GM23248 (cell line): Measurements from ENCODE around the gene TSPAN9. TPM values are rescaled to one million over a fixed set of nuclear protein-coding genes. Genes with fewer than 3 reads are reported as not detected.
A peak's percentile ranks its signal among the peaks of the same experiment; 100 is the strongest.

ENCODE experiments used
- DNase-seq: peaks from one replicate; pipeline ENCODE4 v3.0.0-alpha.2; 2015
- H2AFZ ChIP-seq: fragments of 200-600 bp; sonication (generic); 2 replicates; pipeline ENCODE4 v1.6.1; 2016; ENCODE audit warnings: antibody characterized with exemption
- H3F3A ChIP-seq: fragments of 200-600 bp; sonication (generic); 2 replicates; pipeline ENCODE4 v1.6.1; 2016; ENCODE audit warnings: mild to moderate bottlenecking, antibody characterized with exemption, mixed run types; ENCODE audit not compliant: insufficient read depth
- H3K27ac ChIP-seq: fragments of 200-600 bp; sonication (generic); 2 replicates; pipeline ENCODE4 v1.5.1; 2016; ENCODE audit warnings: mild to moderate bottlenecking
- H3K27me3 ChIP-seq: fragments of 200-600 bp; sonication (generic); replicated peaks from 2 replicates; pipeline ENCODE4 v1.6.1; 2016; ENCODE audit warnings: mild to moderate bottlenecking; ENCODE audit not compliant: insufficient read depth
- H3K36me3 ChIP-seq: fragments of 200-600 bp; sonication (generic); 2 replicates; pipeline ENCODE4 v1.6.1; 2016; ENCODE audit warnings: low read depth, mild to moderate bottlenecking
- H3K4me1 ChIP-seq: fragments of 200-600 bp; sonication (generic); 2 replicates; pipeline ENCODE4 v1.6.1; 2016; ENCODE audit warnings: mild to moderate bottlenecking; ENCODE audit not compliant: insufficient read depth
- H3K4me2 ChIP-seq: fragments of 200-600 bp; sonication (generic); one replicate; pipeline ENCODE4 v1.6.1; 2016; ENCODE audit warnings: mild to moderate bottlenecking; ENCODE audit not compliant: unreplicated experiment
- H3K4me3 ChIP-seq: fragments of 200-600 bp; sonication (generic); 2 replicates; pipeline ENCODE4 v1.5.1; 2016; ENCODE audit warnings: mild to moderate bottlenecking
- H3K79me2 ChIP-seq: fragments of 200-600 bp; sonication (generic); 2 replicates; pipeline ENCODE4 v1.6.1; 2016; ENCODE audit warnings: mild to moderate bottlenecking; ENCODE audit not compliant: insufficient read depth
- H3K9ac ChIP-seq: fragments of 200-600 bp; sonication (generic); 2 replicates; pipeline ENCODE4 v1.6.1; 2016; ENCODE audit warnings: mild to moderate bottlenecking
- H3K9me2 ChIP-seq: fragments of 200-600 bp; sonication (generic); 2 replicates; pipeline ENCODE4 v1.6.1; 2016; ENCODE audit warnings: mixed run types, mild to moderate bottlenecking, moderate library complexity; ENCODE audit not compliant: insufficient read depth
- H3K9me3 ChIP-seq: fragments of 200-600 bp; sonication (generic); one replicate; pipeline ENCODE4 v1.6.1; 2017; ENCODE audit warnings: low read depth
- H4K20me1 ChIP-seq: fragments of 200-600 bp; sonication (generic); 2 replicates; pipeline ENCODE4 v1.6.0; 2016; ENCODE audit not compliant: insufficient read depth
- EZH2 ChIP-seq: fragments of 200-600 bp; sonication (generic); IDR thresholded peaks from 2 replicates; pipeline ENCODE4 v1.6.1; 2018; ENCODE audit warnings: antibody characterized with exemption, mild to moderate bottlenecking; ENCODE audit not compliant: insufficient read depth, poor library complexity, severe bottlenecking
- EZH2phosphoT487 ChIP-seq: fragments of 200-600 bp; sonication (generic); IDR thresholded peaks from 2 replicates; pipeline ENCODE4 v1.6.1; 2018; ENCODE audit warnings: antibody characterized with exemption, moderate library complexity, mild to moderate bottlenecking, low read depth; ENCODE audit not compliant: insufficient read depth
- WGBS, 2 experiments: methylation state at CpG; one replicate each; pipeline ENCODE4 v1.1.6; 2015 to 2017; ENCODE audit warnings: low lambda C conversion rate in 2 of 2, low coverage in 1 of 2; ENCODE audit errors: missing lambda C conversion rate in 2 of 2; 5-methylcytosine and 5-hydroxymethylcytosine counted together
- in situ Hi-C: fragments of 300-500 bp; cut with MboI; formaldehyde crosslinking; loops from 2 replicates; pipeline ENCODE4 v1.15.0; 2020
- polyA plus RNA-seq: library from polyadenylated mRNA; unstranded; fragments of >200 nt; fragmentation: Nextera tagmentation; extraction: Ambion mirVana; gene quantifications from 2 replicates; pipeline ENCODE4 v1.2.1, GENCODE V29; 2016
- total RNA-seq: library from RNA; depleted of rRNA; stranded (reverse); fragments of >200 nt; shearing (Covaris generic); gene quantifications from 2 replicates; pipeline ENCODE4 v1.2.3, GENCODE V29; 2014

Gene TSPAN9
- total and polyA plus RNA-seq, 2 experiments from 2014 or later, result 9.5 to 14.4 TPM

DNA sequence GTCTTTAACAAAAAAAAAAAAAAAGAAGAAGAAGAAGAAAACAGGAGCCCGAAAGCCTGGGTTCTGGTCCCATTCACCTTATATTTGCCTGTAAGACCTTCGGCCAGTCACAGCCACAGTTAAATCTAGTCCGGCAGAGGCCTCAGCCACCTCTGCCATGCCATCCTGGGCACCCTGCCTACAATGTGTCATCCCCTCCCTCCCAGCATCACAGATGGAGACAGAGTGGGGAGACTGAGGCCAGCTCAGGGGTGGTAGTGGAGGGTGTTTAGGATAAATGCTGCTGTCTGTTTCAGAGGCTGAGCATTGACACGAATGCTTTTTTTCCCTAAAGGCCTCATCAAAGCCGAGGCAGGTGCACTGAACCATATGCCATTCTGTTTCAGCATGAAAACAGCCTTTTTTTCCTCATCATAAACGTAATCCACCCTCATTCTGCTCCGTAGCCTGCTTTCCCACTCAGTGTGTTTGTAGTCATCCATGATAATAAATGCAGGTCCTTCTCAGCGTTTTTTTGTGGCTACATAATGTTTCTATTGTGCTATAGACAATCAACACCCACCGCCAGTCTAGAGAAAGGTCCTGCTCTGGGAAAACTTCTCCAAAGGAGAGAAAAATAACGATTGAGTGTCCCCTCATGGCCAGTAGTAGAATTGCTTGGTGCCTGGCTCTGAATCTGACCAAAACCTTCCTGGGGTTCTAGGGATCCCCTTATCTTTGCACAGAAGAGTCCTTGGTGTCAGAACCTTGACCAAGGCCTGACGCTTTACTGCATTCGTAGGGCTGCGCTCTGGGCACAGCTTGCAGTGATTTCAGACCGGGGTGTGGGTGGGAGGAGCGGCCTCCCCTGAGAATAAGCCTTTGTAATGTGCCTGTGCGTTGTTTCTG is 41.1 kb upstream of the TSPAN9 start:
- Histone ChIP-seq H3K9me3 (no peaks in the 10 kb centered on the region), H4K20me1 (no peaks in the 10 kb centered on the region), H3K27me3 (no peaks in the 10 kb centered on the region), H3K36me3 (no peaks in the 10 kb centered on the region), H3K4me3 (no peak overlapping the region), H3K9ac (no peak overlapping the region), H3K79me2 (no peaks in the 10 kb centered on the region), H3K4me1 (no peaks in the 10 kb centered on the region), H3K9me2 (no peaks in the 10 kb centered on the region), H3K27ac (no peak overlapping the region), H3F3A (no peaks in the 10 kb centered on the region), H2AFZ (no peak overlapping the region), H3K4me2 (no peak overlapping the region)
- WGBS, 2 experiments, result 73% methylated on average over 16 of the region's 16 CpGs
- peak; percentile 45 for DNase-seq
- TF ChIP-seq EZH2, result no peak
- TF ChIP-seq EZH2phosphoT487, result no peak
- in situ Hi-C loops, result loop anchor here (10.0 kb wide), 1 partner anchor 151 kb away; no protein-coding TSS in a partner anchor

DNA sequence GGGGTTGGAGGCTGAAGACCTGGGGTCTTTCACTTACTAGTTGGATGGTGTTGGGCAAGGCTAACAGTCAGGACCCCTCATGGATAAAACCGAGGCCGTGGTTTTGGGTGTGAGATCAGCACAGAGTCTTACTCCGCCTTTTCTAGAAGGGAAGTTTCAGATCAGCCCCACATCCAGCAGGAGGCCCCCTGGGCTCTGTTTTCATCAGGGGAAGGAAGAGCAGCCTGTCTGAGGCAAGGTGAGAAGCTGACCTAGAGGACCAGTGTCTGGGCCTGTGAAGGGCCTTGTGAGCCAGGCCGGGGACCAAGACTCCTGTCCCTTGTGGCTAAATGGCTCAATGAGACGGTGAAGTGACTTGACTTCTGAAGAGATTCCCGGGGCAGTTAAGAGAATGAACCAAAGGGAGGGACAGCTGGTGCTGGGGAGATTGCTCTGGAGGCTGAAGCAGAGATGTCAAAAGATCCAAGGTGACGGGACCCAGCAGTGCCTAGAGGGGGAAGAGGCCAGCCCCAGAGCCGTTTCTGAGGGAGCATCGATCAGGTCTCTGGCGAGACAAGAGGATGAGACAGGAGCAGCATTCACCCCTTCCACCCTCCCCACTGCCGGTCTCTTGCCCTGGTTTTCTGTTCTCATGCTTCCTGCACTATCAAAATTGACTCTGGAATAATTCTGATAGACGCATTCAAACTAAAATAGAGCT is 40.1 kb upstream of the TSPAN9 start:
- H3K27me3 ChIP-seq, result no peaks in the 10 kb centered on the region
- no peak for DNase-seq
- H2AFZ ChIP-seq, result no peak overlapping the region
- no peaks in the 10 kb centered on the region for H3K79me2 ChIP-seq
- WGBS, 2 experiments, result 85 to 86% methylated on average over 12 of the region's 12 CpGs
- in situ Hi-C loops, result loop anchor here (10.0 kb wide), 1 partner anchor 152 kb away; no protein-coding TSS in a partner anchor
- TF ChIP-seq EZH2 (no peak), EZH2phosphoT487 (no peak)
- no peak overlapping the region for H3K9ac ChIP-seq
- H3K4me2 ChIP-seq, result no peak overlapping the region
- no peak overlapping the region for H3K27ac ChIP-seq
- no peaks in the 10 kb centered on the region for H3K4me1 ChIP-seq
- no peaks in the 10 kb centered on the region for H3F3A ChIP-seq
- H4K20me1 ChIP-seq, result no peaks in the 10 kb centered on the region
- no peak overlapping the region for H3K4me3 ChIP-seq
- no peaks in the 10 kb centered on the region for H3K9me2 ChIP-seq
- H3K9me3 ChIP-seq, result no peaks in the 10 kb centered on the region
- no peaks in the 10 kb centered on the region for H3K36me3 ChIP-seq

DNA sequence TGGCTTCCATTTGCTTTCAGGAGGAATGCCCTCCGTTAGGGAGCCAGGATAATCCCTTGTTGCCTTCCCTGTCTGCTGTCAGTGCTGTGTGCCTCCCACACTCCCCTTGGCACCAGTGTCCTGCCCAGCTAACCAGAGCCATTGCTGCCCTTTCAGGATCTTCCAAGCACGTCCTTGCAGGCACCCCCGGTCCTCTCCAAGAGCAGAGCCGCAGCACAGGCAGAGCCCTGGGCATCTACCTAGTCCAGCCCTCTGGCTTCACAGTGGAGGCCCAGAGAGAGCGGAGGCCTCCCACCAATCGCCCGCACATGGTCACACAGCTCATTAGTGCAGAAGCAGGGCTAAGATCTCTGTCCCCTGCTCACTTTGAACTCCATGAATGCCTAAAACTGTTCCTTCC is 39.0 kb upstream of the TSPAN9 start:
- in situ Hi-C loops, result loop anchor here (10.0 kb wide), 1 partner anchor 153 kb away; no protein-coding TSS in a partner anchor
- H3K9ac ChIP-seq, result no peak overlapping the region
- no peaks in the 10 kb centered on the region for H3K27me3 ChIP-seq
- H2AFZ ChIP-seq, result no peak overlapping the region
- H3K4me3 ChIP-seq, result no peak overlapping the region
- no peak overlapping the region for H3K4me2 ChIP-seq
- H4K20me1 ChIP-seq, result no peaks in the 10 kb centered on the region
- no peaks in the 10 kb centered on the region for H3K4me1 ChIP-seq
- H3K36me3 ChIP-seq, result no peaks in the 10 kb centered on the region
- H3K9me2 ChIP-seq, result no peaks in the 10 kb centered on the region
- WGBS, 2 experiments, result 83 to 88% methylated on average over 7 of the region's 7 CpGs
- no peaks in the 10 kb centered on the region for H3K79me2 ChIP-seq
- no peak for DNase-seq
- H3K9me3 ChIP-seq, result no peaks in the 10 kb centered on the region
- no peak for TF ChIP-seq EZH2
- no peak for TF ChIP-seq EZH2phosphoT487
- H3F3A ChIP-seq, result no peaks in the 10 kb centered on the region
- no peak overlapping the region for H3K27ac ChIP-seq

- TF ChIP-seq EZH2 (no peak), EZH2phosphoT487 (no peak)
- Histone ChIP-seq H3K79me2 (no peaks in the 10 kb centered on the region), H3K9me2 (no peaks in the 10 kb centered on the region), H3K27ac (no peak overlapping the region), H3K9me3 (no peaks in the 10 kb centered on the region), H3K9ac (no peak overlapping the region), H3F3A (no peaks in the 10 kb centered on the region), H3K4me1 (no peaks in the 10 kb centered on the region), H3K27me3 (no peaks in the 10 kb centered on the region), H3K4me2 (no peak overlapping the region), H3K4me3 (no peak overlapping the region), H4K20me1 (no peaks in the 10 kb centered on the region), H2AFZ (no peak overlapping the region), H3K36me3 (no peaks in the 10 kb centered on the region)
- in situ Hi-C loops, result loop anchor here (10.0 kb wide), 1 partner anchor 154 kb away; no protein-coding TSS in a partner anchor
- WGBS, 2 experiments, result 92 to 95% methylated on average over 11 of the region's 11 CpGs
- DNase-seq, result no peak
Measured at GRCh38 chr12:3038926-3039510, 38.2 kb upstream of the TSPAN9 start.
